Upper lobe of right lung (tissue), 1 donor: ENCODE measurements around the gene XPO1. TPM values are rescaled to one million over a fixed set of nuclear protein-coding genes. Genes with fewer than 3 reads are reported as not detected.
A peak's percentile ranks its signal among the peaks of the same experiment; 100 is the strongest.
"Not testable (repeated sequence)": the region's sequence is repeated elsewhere in the genome, so short reads cannot be mapped to it uniquely, and the experiment has no call there.

Experiments
- ATAC-seq: fragments of 200-7000 bp; cut with Tn5 transposase; one replicate; pipeline ENCODE4 v1.9.1; 2020; ENCODE audit warnings: mild to moderate bottlenecking, moderate library complexity
- DNase-seq: peaks from one replicate; pipeline ENCODE4 v3.0.0-alpha.2; 2020
- H3K27ac ChIP-seq: fragments of 200-600 bp; one replicate; pipeline ENCODE4 v1.8.0; 2022
- H3K27me3 ChIP-seq: fragments of 200-600 bp; one replicate; pipeline ENCODE4 v1.8.0; 2022; ENCODE audit warnings: mild to moderate bottlenecking
- H3K36me3 ChIP-seq: fragments of 200-600 bp; one replicate; pipeline ENCODE4 v1.8.0; 2022
- H3K4me1 ChIP-seq: fragments of 200-600 bp; one replicate; pipeline ENCODE4 v1.8.0; 2022
- H3K4me3 ChIP-seq: fragments of 200-600 bp; one replicate; pipeline ENCODE4 v1.8.0; 2022; ENCODE audit warnings: mild to moderate bottlenecking
- H3K9me3 ChIP-seq: fragments of 200-600 bp; one replicate; pipeline ENCODE4 v1.8.0; 2022
- CTCF ChIP-seq: fragments of 200-600 bp; IDR thresholded peaks from one replicate; pipeline ENCODE4 v1.8.0; 2022; ENCODE audit warnings: antibody characterized with exemption
- intact Hi-C: fragments of 100-400 bp; cut with DNase I; formaldehyde crosslinking; loops from one replicate; pipeline ENCODE4 v1.11.0; 2022
- total RNA-seq: library from RNA; stranded (reverse); fragmentation: NEBNext Ultra II Directional; extraction: Animal tissue kit (Norgen Biotek cat#: 25700); gene quantifications from one replicate; pipeline ENCODE4 v1.2.1, GENCODE V29; 2021
- donor health status: DM: no; HTN: yes; CAD: no; lungs with severe emphysema.

XPO1 gene
- total RNA-seq, 1 donor from 2014 or later: 98.9 TPM

GRCh38 chr2:61550375-61551209 lies 12.4 kb upstream of the XPO1 start:
- intact Hi-C loops: no loop called here
- H3K36me3 ChIP-seq: no peaks in the 10 kb centered on the region
- no peak for TF ChIP-seq CTCF
- no peaks in the 10 kb centered on the region for H3K27me3 ChIP-seq
- H3K4me1 ChIP-seq: no peaks in the 10 kb centered on the region
- H3K9me3 ChIP-seq: no peaks in the 10 kb centered on the region
- H3K4me3 ChIP-seq: no peak overlapping the region
- no peak overlapping the region for H3K27ac ChIP-seq
- no peak for ATAC-seq
- no peak for DNase-seq

GRCh38 chr2:61549546-61549945 lies 11.4 kb upstream of the XPO1 start:
- DNase-seq (no peak), ATAC-seq (no peak)

GRCh38 chr2:61543062-61543461 lies 4.9 kb upstream of the XPO1 start:
- H3K36me3 ChIP-seq: no peaks in the 10 kb centered on the region
- intact Hi-C loops: no loop called here
- H3K27ac ChIP-seq: no peak overlapping the region
- ATAC-seq (no peak), DNase-seq (no peak)
- no peaks in the 10 kb centered on the region for H3K4me1 ChIP-seq
- H3K4me3 ChIP-seq: no peak overlapping the region
- H3K27me3 ChIP-seq: no peaks in the 10 kb centered on the region
- no peak for TF ChIP-seq CTCF
- H3K9me3 ChIP-seq: no peaks in the 10 kb centered on the region

More at GRCh38 chr2:61549546-61549945, 11.4 kb upstream of the XPO1 start:
- Histone ChIP-seq H3K27me3 (no peaks in the 10 kb centered on the region), H3K27ac (no peak overlapping the region), H3K4me3 (no peak overlapping the region), H3K36me3 (no peaks in the 10 kb centered on the region), H3K4me1 (no peaks in the 10 kb centered on the region), H3K9me3 (no peaks in the 10 kb centered on the region)
- no peak for TF ChIP-seq CTCF
- intact Hi-C loops: no loop called here

GRCh38 chr2:61540167-61540566 lies 2.0 kb upstream of the XPO1 start:
- H3K4me1 ChIP-seq, H3K27ac ChIP-seq, H3K36me3 ChIP-seq, ATAC-seq, intact Hi-C loops, DNase-seq, H3K4me3 ChIP-seq, H3K27me3 ChIP-seq, H3K9me3 ChIP-seq: not testable (repeated sequence)

- TF ChIP-seq CTCF: no peak
- intact Hi-C loops: no loop called here
- H3K4me3 ChIP-seq: peak overlapping the region; percentile 83
- no peaks in the 10 kb centered on the region for H3K36me3 ChIP-seq
- ATAC-seq (no peak), DNase-seq (no peak)
- peaks cover 14% of the 10 kb centered on the region for H3K4me1 ChIP-seq
- H3K27ac ChIP-seq: peak overlapping the region; percentile 97
- H3K9me3 ChIP-seq: no peaks in the 10 kb centered on the region
- H3K27me3 ChIP-seq: no peaks in the 10 kb centered on the region
Measured at GRCh38 chr2:61538920-61539520, 864 bp upstream of the XPO1 start.

- no peak for DNase-seq
- peaks cover 18% of the 10 kb centered on the region for H3K4me1 ChIP-seq
- no peak for TF ChIP-seq CTCF
- ATAC-seq: no peak
- no peaks in the 10 kb centered on the region for H3K9me3 ChIP-seq
- H3K36me3 ChIP-seq: no peaks in the 10 kb centered on the region
- H3K27ac ChIP-seq: peak overlapping the region; percentile 97
- H3K27me3 ChIP-seq: no peaks in the 10 kb centered on the region
- intact Hi-C loops: no loop called here
- peak overlapping the region; percentile 83 for H3K4me3 ChIP-seq
Measured at GRCh38 chr2:61537950-61538199, 281 bp downstream of the XPO1 start.
